OCI-LY7 (cell line): ENCODE measurements around the gene ARPC5. TPM values are rescaled to one million over a fixed set of nuclear protein-coding genes. Genes with fewer than 3 reads are reported as not detected.

Source experiments
- BruUV-seq: library from RNA; stranded (reverse); fragments of 400-500 nt; replicated peaks from 2 replicates; lab custom pipeline; 2021; lab: Mats Ljungman, UMichigan
- CTCF ChIA-PET: fragments of 300-600 bp; sonication (Branson Sonifier 250); formaldehyde crosslinking; loops from one replicate; lab custom pipeline; 2022; ENCODE audit warnings: antibody characterized with exemption; ENCODE audit not compliant: unreplicated experiment; lab: Charles Lee
- POLR2A ChIA-PET: fragments of 300-600 bp; sonication (Branson Sonifier 250); formaldehyde crosslinking; loops from one replicate; lab custom pipeline; 2022; ENCODE audit warnings: antibody characterized with exemption; lab: Charles Lee
- DNase-seq: peaks from one replicate; pipeline ENCODE4 v3.0.0-alpha.2; 2015; ENCODE audit warnings: low spot score
- H2AFZ ChIP-seq: fragments of 200-600 bp; sonication (generic), shearing (Covaris generic); 2 replicates; pipeline ENCODE4 v1.6.1; 2014; ENCODE audit warnings: mild to moderate bottlenecking, antibody characterized with exemption, low read length, moderate library complexity
- H3K27ac ChIP-seq: fragments of 200-600 bp; sonication (generic); 2 replicates; pipeline ENCODE4 v1.5.1; 2014; ENCODE audit warnings: mixed run types, low read depth, mild to moderate bottlenecking, moderate library complexity, low read length, inconsistent platforms; ENCODE audit not compliant: poor library complexity, severe bottlenecking
- H3K36me3 ChIP-seq: fragments of 200-600 bp; sonication (generic); 2 replicates; pipeline ENCODE4 v1.6.1; 2014; ENCODE audit warnings: mild to moderate bottlenecking, antibody characterized with exemption, low read length, moderate library complexity, mixed read lengths; ENCODE audit not compliant: insufficient read depth
- H3K4me1 ChIP-seq: fragments of 200-600 bp; sonication (generic); 2 replicates; pipeline ENCODE4 v1.5.1; 2014; ENCODE audit warnings: mild to moderate bottlenecking, low read length; ENCODE audit not compliant: insufficient read depth, poor library complexity, severe bottlenecking
- H3K4me2 ChIP-seq: fragments of 200-600 bp; sonication (generic); 2 replicates; pipeline ENCODE4 v1.6.1; 2014; ENCODE audit warnings: mild to moderate bottlenecking, low read length
- H3K4me3 ChIP-seq: fragments of 200-600 bp; sonication (generic); 2 replicates; pipeline ENCODE4 v1.5.1; 2014; ENCODE audit warnings: mild to moderate bottlenecking, low read depth, low read length; ENCODE audit not compliant: poor library complexity, severe bottlenecking
- H3K79me2 ChIP-seq: fragments of 200-600 bp; sonication (generic); 2 replicates; pipeline ENCODE4 v1.6.1; 2016; ENCODE audit warnings: low read depth, mild to moderate bottlenecking, low read length, moderate library complexity, mixed read lengths; ENCODE audit not compliant: insufficient read depth
- H3K9me2 ChIP-seq: fragments of 200-600 bp; sonication (generic); 2 replicates; pipeline ENCODE4 v1.6.1; 2016; ENCODE audit warnings: mild to moderate bottlenecking, low read length, mixed read lengths; ENCODE audit not compliant: insufficient read depth
- H3K9me3 ChIP-seq: fragments of 200-600 bp; sonication (generic); 2 replicates; pipeline ENCODE4 v1.6.1; 2014; ENCODE audit warnings: mild to moderate bottlenecking, mixed run types, low read length, mixed read lengths
- H4K20me1 ChIP-seq: fragments of 200-600 bp; sonication (generic); 2 replicates; pipeline ENCODE4 v1.6.1; 2014; ENCODE audit warnings: mild to moderate bottlenecking, antibody characterized with exemption, low read length, moderate library complexity, mixed read lengths; ENCODE audit not compliant: insufficient read depth
- CTCF ChIP-seq: fragments of 200-600 bp; sonication (generic); conservative IDR thresholded peaks from 2 replicates; pipeline ENCODE4 v1.5.1; 2014; ENCODE audit warnings: mild to moderate bottlenecking, antibody characterized with exemption, low read length, moderate library complexity, mixed read lengths
- EZH2phosphoT487 ChIP-seq: fragments of 200-600 bp; sonication (generic); IDR thresholded peaks from 2 replicates; pipeline ENCODE4 v1.6.1; 2018; ENCODE audit warnings: low read depth, borderline replicate concordance, mild to moderate bottlenecking, mixed run types, antibody characterized with exemption, low read length, moderate library complexity, mixed read lengths
- intact Hi-C: fragments of 100-400 bp; cut with micrococcal nuclease; formaldehyde crosslinking; loops from one replicate; pipeline ENCODE4 v1.10.0; 2022; ENCODE audit not compliant: unreplicated experiment
- total RNA-seq, 2 experiments: library from RNA; depleted of rRNA in 1 of 2; stranded (reverse); fragments of >200 nt in 1 of 2; shearing (Covaris generic) in 1 of 2; gene quantifications; 2 replicates each; pipeline ENCODE4 v1.2.3, GENCODE V29; 2014 to 2022

The ARPC5 gene
- total RNA-seq, 2 experiments from 2014 or later, result 116 to 132 TPM

- Histone ChIP-seq H3K9me2 (no peaks in the 10 kb centered on the region; the same call in 1 of the 2 replicates), H3K4me3 (no peak overlapping the region), H3K27ac (no peak overlapping the region), H4K20me1 (no peaks in the 10 kb centered on the region), H3K4me2 (no peak overlapping the region), H3K9me3 (no peaks in the 10 kb centered on the region), H2AFZ (no peak overlapping the region), H3K4me1 (no peaks in the 10 kb centered on the region), H3K36me3 (no peaks in the 10 kb centered on the region), H3K79me2 (no peaks in the 10 kb centered on the region)
- TF ChIP-seq EZH2phosphoT487, result no peak
- no peak for TF ChIP-seq CTCF
- ChIA-PET POLR2A (interaction anchor here (0.5 to 0.6 kb wide), 2 partner anchors 39 to 268 kb away, joined by 4 to 5 read pairs; no protein-coding TSS in a partner anchor), CTCF (no interaction called here)
- intact Hi-C loops, result no loop called here
- no peak for DNase-seq
- BruUV-seq, result no TSS peak
Measured at GRCh38 chr1:183673605-183674323, 38.2 kb upstream of the ARPC5 start.

GRCh38 chr1:183670169-183670568 lies 34.6 kb upstream of the ARPC5 start:
- no peak overlapping the region for H3K27ac ChIP-seq
- H3K4me2 ChIP-seq, result no peak overlapping the region
- ChIA-PET POLR2A (interaction anchor here (0.6 kb wide), 1 partner anchor 1712 kb away, joined by 5 read pairs; no protein-coding TSS in a partner anchor), CTCF (no interaction called here)
- H3K9me2 ChIP-seq, result no peaks in the 10 kb centered on the region; the same call in 1 of the 2 replicates
- DNase-seq, result no peak
- H3K4me1 ChIP-seq, result no peaks in the 10 kb centered on the region
- H2AFZ ChIP-seq, result no peak overlapping the region
- no peaks in the 10 kb centered on the region for H3K36me3 ChIP-seq
- no peaks in the 10 kb centered on the region for H3K9me3 ChIP-seq
- no peaks in the 10 kb centered on the region for H4K20me1 ChIP-seq
- H3K4me3 ChIP-seq, result no peak overlapping the region
- intact Hi-C loops, result no loop called here
- no TSS peak for BruUV-seq
- H3K79me2 ChIP-seq, result no peaks in the 10 kb centered on the region
- TF ChIP-seq CTCF, result peak; percentile 40
- no peak for TF ChIP-seq EZH2phosphoT487

- no peak overlapping the region for H3K4me3 ChIP-seq
- no peak for TF ChIP-seq CTCF
- TF ChIP-seq EZH2phosphoT487, result no peak
- H3K27ac ChIP-seq, result no peak overlapping the region
- H2AFZ ChIP-seq, result no peak overlapping the region
- H3K79me2 ChIP-seq, result no peaks in the 10 kb centered on the region
- H3K4me2 ChIP-seq, result no peak overlapping the region
- no peak for DNase-seq
- ChIA-PET POLR2A (no interaction called here), CTCF (interaction anchor here (2.0 kb wide), 1 partner anchor 259 kb away, joined by 6 read pairs; no protein-coding TSS in a partner anchor)
- no peaks in the 10 kb centered on the region for H3K4me1 ChIP-seq
- intact Hi-C loops, result no loop called here
- no peaks in the 10 kb centered on the region for H3K9me3 ChIP-seq
- no peaks in the 10 kb centered on the region for H3K9me2 ChIP-seq
- no TSS peak for BruUV-seq
- no peaks in the 10 kb centered on the region for H3K36me3 ChIP-seq
- no peaks in the 10 kb centered on the region for H4K20me1 ChIP-seq
Measured at GRCh38 chr1:183656355-183656754, 20.8 kb upstream of the ARPC5 start.
